Peyer's patch (tissue), 4 donors: ENCODE results near the gene OR4F6. TPM values are rescaled to one million over a fixed set of nuclear protein-coding genes. Genes with fewer than 3 reads are reported as not detected.

Source experiments
- DNase-seq, 3 donors: peaks; one replicate each; pipeline ENCODE4 v3.0.0-alpha.2; 2017 to 2019
- H3K27ac ChIP-seq, 4 donors: fragments of 200-600 bp; sonication (generic); one replicate each; pipeline ENCODE4 v1.5.1; 2016 to 2019
- H3K27me3 ChIP-seq, 2 donors: fragments of 200-600 bp; sonication (generic); one replicate each; pipeline ENCODE4 v1.5.1; 2019
- H3K36me3 ChIP-seq, 3 donors: fragments of 200-600 bp; sonication (generic); one replicate each; pipeline ENCODE4 v1.5.1; 2016 to 2019
- H3K4me1 ChIP-seq, 4 donors: fragments of 200-600 bp; sonication (generic); one replicate each; pipeline ENCODE4 v1.5.1; 2016 to 2019
- H3K4me3 ChIP-seq, 4 donors: fragments of 200-600 bp; sonication (generic); 1 replicate in 3 of 4; 2 replicates in 1 of 4; pipeline ENCODE4 v1.5.1; 2016 to 2019; ENCODE audit warnings: mild to moderate bottlenecking in 1 of 4
- H3K9me3 ChIP-seq, 4 donors: fragments of 200-600 bp; sonication (generic); one replicate each; pipeline ENCODE4 v1.5.1; 2016 to 2019; ENCODE audit warnings: mild to moderate bottlenecking in 1 of 4
- POLR2A ChIP-seq, 2 donors: fragments of 450-650 bp; IDR thresholded peaks; one replicate each; pipeline ENCODE4 v1.5.1; 2017; ENCODE audit warnings: antibody characterized with exemption in 2 of 2, mild to moderate bottlenecking in 2 of 2, moderate library complexity in 2 of 2
- small RNA-seq, 2 donors: library from RNA; depleted of rRNA; stranded (forward); fragments of <200 nt; gene quantifications; one replicate each; pipeline ENCODE3, GENCODE V24; 2016
- total RNA-seq, 4 donors: library from RNA; depleted of rRNA; stranded (reverse); fragments of >200 nt; gene quantifications; one replicate each; pipeline ENCODE4 v1.1.0, GENCODE V29; 2016
- TF ChIP-seq, protein P1 (sequence below), 6 experiments: fragments of 450-650 bp in 4 of 6; fragments of 200-600 bp in 2 of 6; sonication (generic) in 1 of 6; IDR thresholded peaks; one replicate each; pipeline ENCODE4 v1.5.1; 2017 to 2019; ENCODE audit warnings: antibody characterized with exemption in 6 of 6, mild to moderate bottlenecking in 3 of 6, moderate library complexity in 1 of 6

OR4F6 gene
- total RNA-seq, 4 donors from 2014 or later, result not detected

DNA sequence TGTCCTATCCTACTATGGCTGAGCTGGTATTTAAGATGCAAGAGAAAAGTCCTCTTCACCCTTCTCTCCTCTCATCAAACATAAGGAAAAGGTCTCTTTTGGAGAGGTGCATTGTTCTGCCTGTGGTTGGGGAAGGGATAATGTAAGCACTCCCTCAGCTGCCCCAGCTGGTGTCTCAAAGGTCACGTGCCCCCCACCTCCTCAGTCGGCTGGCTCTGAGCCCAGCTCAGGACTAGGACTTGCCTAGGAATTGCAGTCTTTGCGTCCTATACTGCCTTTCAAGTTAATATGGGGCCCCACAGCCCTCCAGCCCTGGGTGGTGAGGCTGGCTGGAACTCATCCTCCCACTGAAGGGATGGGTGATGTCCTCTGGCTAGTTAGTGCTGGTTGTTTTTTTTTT lies 38.3 kb downstream of the OR4F6 start:
- no peak for TF ChIP-seq POLR2A (IDR thresholded peaks at IDR 0.05)
- TF ChIP-seq, protein P1, sequence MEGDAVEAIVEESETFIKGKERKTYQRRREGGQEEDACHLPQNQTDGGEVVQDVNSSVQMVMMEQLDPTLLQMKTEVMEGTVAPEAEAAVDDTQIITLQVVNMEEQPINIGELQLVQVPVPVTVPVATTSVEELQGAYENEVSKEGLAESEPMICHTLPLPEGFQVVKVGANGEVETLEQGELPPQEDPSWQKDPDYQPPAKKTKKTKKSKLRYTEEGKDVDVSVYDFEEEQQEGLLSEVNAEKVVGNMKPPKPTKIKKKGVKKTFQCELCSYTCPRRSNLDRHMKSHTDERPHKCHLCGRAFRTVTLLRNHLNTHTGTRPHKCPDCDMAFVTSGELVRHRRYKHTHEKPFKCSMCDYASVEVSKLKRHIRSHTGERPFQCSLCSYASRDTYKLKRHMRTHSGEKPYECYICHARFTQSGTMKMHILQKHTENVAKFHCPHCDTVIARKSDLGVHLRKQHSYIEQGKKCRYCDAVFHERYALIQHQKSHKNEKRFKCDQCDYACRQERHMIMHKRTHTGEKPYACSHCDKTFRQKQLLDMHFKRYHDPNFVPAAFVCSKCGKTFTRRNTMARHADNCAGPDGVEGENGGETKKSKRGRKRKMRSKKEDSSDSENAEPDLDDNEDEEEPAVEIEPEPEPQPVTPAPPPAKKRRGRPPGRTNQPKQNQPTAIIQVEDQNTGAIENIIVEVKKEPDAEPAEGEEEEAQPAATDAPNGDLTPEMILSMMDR (IDR thresholded peaks at IDR 0.05), result no peak
- no peaks in the 10 kb centered on the region for H3K27me3 ChIP-seq
- H3K9me3 ChIP-seq, result no peaks in the 10 kb centered on the region
- no peak overlapping the region for H3K27ac ChIP-seq
- DNase-seq, result no peak
- H3K36me3 ChIP-seq, result no peaks in the 10 kb centered on the region
- no peaks in the 10 kb centered on the region for H3K4me1 ChIP-seq
- no peak overlapping the region for H3K4me3 ChIP-seq

DNA sequence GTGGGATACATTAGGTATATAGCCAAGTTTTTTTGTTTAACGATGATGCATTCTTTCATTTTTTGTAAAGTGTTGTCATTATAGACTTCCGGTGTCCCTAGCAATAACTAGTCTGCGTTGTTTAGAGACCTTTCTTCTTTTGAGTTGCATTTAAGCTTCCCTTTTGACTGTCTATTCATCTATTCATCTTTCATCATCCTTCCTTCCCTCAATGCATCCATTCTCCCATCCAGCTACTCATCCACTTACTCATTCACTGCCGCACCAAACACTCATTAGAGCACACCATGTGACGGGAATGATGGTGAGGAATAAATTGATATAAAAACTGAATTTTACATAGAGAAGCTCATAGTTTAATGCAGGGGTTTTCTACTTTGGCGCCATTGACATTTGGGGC lies 41.6 kb downstream of the OR4F6 start:
- Histone ChIP-seq H3K27me3 (no peaks in the 10 kb centered on the region), H3K4me1 (no peaks in the 10 kb centered on the region), H3K9me3 (no peaks in the 10 kb centered on the region), H3K27ac (no peak overlapping the region), H3K4me3 (no peak overlapping the region), H3K36me3 (no peaks in the 10 kb centered on the region)
- TF ChIP-seq, protein P1 (IDR thresholded peaks at IDR 0.05), result no peak
- no peak for TF ChIP-seq POLR2A (IDR thresholded peaks at IDR 0.05)
- no peak for DNase-seq

DNA sequence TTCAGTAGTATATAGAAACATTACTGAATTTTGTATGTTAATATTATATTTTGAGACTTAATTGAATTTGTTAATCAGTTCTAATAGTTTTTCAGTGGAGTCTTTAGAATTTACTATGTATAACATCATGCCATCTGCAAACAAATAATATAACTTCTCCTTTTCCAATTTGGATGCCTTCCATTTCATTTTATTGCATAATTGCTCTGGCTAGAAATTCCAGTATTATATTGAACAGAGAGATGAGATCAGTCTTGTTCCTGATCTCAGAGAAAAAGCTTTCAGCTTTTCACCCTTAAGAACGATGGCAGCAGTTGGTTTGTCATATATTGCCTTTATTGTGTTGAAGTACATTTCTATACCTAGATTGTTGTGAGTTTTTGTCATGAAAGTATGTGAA lies 49.0 kb downstream of the OR4F6 start:
- no peaks in the 10 kb centered on the region for H3K36me3 ChIP-seq
- no peak overlapping the region for H3K4me3 ChIP-seq
- no peaks in the 10 kb centered on the region for H3K9me3 ChIP-seq
- no peaks in the 10 kb centered on the region for H3K4me1 ChIP-seq
- TF ChIP-seq, protein P1 (IDR thresholded peaks at IDR 0.05), result no peak
- TF ChIP-seq POLR2A (IDR thresholded peaks at IDR 0.05), result no peak
- no peaks in the 10 kb centered on the region for H3K27me3 ChIP-seq
- H3K27ac ChIP-seq, result no peak overlapping the region
- no peak for DNase-seq

Small RNA genes lying within 50 kb of the gene (small RNA-seq; reads per million reads assigned to genes)
- 0 reads per million in 2 donors for gene RN7SL209P

Other genes starting within 250 kb of the OR4F6 start
- gene TM2D3, start 151.1 kb upstream of the OR4F6 start, total RNA-seq, result 10 to 100 TPM; 20.8 to 99.9 (median 28.5) TPM
- gene TARS3, start 79.0 kb upstream of the OR4F6 start, total RNA-seq, result 10 to 100 TPM in 3 of 4 donors, 1 to 10 TPM in 1; 7.7 to 36.3 (median 19.9) TPM
- not detected for gene OR4F15, start 8.7 kb downstream of the OR4F6 start, total RNA-seq